SH-SY5Y (cell line): ENCODE measurements around the gene IDH1.

Experiments used
- GATA2 ChIP-seq: IDR thresholded peaks from 2 replicates; pipeline ENCODE4 v1.6.1; 2011; ENCODE audit warnings: mild to moderate bottlenecking, low read depth, low read length
- GATA3 ChIP-seq: IDR thresholded peaks from 2 replicates; pipeline ENCODE4 v1.6.1; 2011; ENCODE audit warnings: low read depth, mild to moderate bottlenecking, low read length, moderate library complexity

- TF ChIP-seq GATA3 (no peak), GATA2 (no peak)
Observed at GRCh38 chr2:208279236-208279635, 24.4 kb upstream of the IDH1 start.
